Peyer's patch (tissue), 4 donors: ENCODE data around the gene ALAS1.

Source experiments
- CTCF ChIP-seq, 6 experiments: fragments of 450-650 bp in 4 of 6; fragments of 200-600 bp in 2 of 6; sonication (generic) in 1 of 6; IDR thresholded peaks; one replicate each; pipeline ENCODE4 v1.5.1; 2017 to 2019; ENCODE audit warnings: antibody characterized with exemption in 6 of 6, mild to moderate bottlenecking in 3 of 6, moderate library complexity in 1 of 6
- POLR2A ChIP-seq, 2 donors: fragments of 450-650 bp; IDR thresholded peaks; one replicate each; pipeline ENCODE4 v1.5.1; 2017; ENCODE audit warnings: antibody characterized with exemption in 2 of 2, mild to moderate bottlenecking in 2 of 2, moderate library complexity in 2 of 2

- TF ChIP-seq CTCF (IDR thresholded peaks at IDR 0.05): no peak
- TF ChIP-seq POLR2A (IDR thresholded peaks at IDR 0.05): no peak
Measured at GRCh38 chr3:52222319-52223221, 24.6 kb downstream of the ALAS1 start.
